Measurements from ENCODE around the gene CDH5.

The CDH5 gene

GRCh38 chr16:66400503-66401380 lies 34.3 kb downstream of the CDH5 start:
- no peak overlapping the region for H3K4me3 ChIP-seq (ENCODE audit: low read length)

DNA sequence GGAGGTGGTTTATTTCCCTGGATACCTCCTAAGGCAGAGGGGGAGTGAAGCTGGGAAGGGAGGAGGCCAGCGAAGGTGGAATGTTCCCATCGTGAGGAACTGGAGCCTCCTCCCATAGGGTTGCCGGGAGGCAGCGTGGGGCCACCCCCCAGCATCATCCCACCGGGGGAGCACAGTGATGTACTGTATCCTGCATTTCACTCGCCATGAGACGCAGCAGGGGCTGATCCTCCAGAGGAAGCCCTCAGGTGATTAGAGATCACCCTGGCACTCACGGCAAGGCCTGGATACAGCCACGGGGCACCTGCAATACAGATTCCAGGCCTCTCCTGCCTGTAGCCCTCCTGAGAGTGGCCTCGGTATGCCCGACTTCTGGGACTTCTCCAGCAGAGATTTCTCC lies 35.1 kb downstream of the CDH5 start:
- H3K4me3 ChIP-seq (ENCODE audit: low read length), result no peak overlapping the region
- no peak for TF ChIP-seq ZNF274 (IDR thresholded peaks at IDR 0.05; ENCODE audit: low read depth, low read length)

More at GRCh38 chr16:66400503-66401380, 34.3 kb downstream of the CDH5 start:
- no peak for TF ChIP-seq ZNF274 (IDR thresholded peaks at IDR 0.05; ENCODE audit: low read depth, low read length)

- no peak for TF ChIP-seq ZNF274 (IDR thresholded peaks at IDR 0.05; ENCODE audit: low read depth, low read length)
- H3K4me3 ChIP-seq (ENCODE audit: low read length), result no peak overlapping the region
Measured at GRCh38 chr16:66402166-66402565, 35.7 kb downstream of the CDH5 start.

GRCh38 chr16:66402591-66403230 lies 36.2 kb downstream of the CDH5 start:
- TF ChIP-seq ZNF274 (IDR thresholded peaks at IDR 0.05; ENCODE audit: low read depth, low read length), result no peak

DNA sequence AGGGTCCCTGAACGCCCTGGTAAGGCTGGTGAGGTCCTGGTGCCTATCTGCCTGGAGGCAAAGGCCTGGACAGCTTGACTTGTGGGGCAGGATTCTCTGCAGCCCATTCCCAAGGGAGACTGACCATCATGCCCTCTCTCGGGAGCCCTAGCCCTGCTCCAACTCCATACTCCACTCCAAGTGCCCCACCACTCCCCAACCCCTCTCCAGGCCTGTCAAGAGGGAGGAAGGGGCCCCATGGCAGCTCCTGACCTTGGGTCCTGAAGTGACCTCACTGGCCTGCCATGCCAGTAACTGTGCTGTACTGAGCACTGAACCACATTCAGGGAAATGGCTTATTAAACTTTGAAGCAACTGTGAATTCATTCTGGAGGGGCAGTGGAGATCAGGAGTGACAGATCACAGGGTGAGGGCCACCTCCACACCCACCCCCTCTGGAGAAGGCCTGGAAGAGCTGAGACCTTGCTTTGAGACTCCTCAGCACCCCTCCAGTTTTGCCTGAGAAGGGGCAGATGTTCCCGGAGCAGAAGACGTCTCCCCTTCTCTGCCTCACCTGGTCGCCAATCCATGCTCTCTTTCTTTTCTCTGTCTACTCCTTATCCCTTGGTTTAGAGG lies 37.1 kb downstream of the CDH5 start:
- H3K4me3 ChIP-seq (ENCODE audit: low read length), result no peak overlapping the region
- TF ChIP-seq ZNF274 (IDR thresholded peaks at IDR 0.05; ENCODE audit: low read depth, low read length), result no peak

More at GRCh38 chr16:66402591-66403230, 36.2 kb downstream of the CDH5 start:
- H3K4me3 ChIP-seq (ENCODE audit: low read length), result no peak overlapping the region

DNA sequence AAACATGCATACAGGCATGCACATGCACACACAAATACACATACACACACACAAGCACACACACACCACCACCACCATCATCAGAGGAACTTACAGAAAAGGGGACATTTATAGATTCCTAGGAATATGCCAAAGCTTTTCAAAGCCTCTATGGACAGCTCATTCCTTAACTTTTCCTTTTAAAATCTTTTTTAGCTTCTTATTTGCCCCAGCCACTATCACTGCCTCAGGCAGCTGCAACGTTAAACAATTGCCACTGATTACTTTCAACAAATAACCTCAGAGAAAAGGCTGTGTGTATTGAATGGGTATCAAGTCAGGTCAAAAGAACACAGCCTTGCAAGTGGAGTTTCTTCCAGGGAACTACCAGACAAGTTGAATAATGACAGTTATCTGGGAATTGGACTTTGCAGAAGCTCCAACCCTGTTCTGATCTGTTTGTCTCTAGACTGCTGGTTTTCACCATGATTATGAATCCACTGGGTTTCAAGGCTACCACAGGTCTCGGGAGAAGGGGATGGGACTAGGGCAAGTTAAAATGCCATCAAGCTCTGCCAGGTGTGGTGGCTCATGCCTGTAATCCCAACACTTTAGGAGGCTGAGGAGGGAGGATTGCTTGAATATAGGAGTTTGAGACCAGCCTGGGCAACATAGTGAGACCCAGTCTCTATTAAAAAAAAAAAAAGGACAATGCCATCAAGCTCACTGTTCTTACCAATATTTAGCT lies 38.7 kb downstream of the CDH5 start:
- no peak overlapping the region for H3K4me3 ChIP-seq (ENCODE audit: low read length)
- no peak for TF ChIP-seq ZNF274 (IDR thresholded peaks at IDR 0.05; ENCODE audit: low read depth, low read length)

- H3K4me3 ChIP-seq (ENCODE audit: low read length), result peak overlapping the region; percentile 1; the same call in 1 of the 2 replicates
- no peak for TF ChIP-seq ZNF274 (IDR thresholded peaks at IDR 0.05; ENCODE audit: low read depth, low read length)
Measured at GRCh38 chr16:66406534-66407221, 40.2 kb downstream of the CDH5 start.

GRCh38 chr16:66408163-66409048 lies 41.9 kb downstream of the CDH5 start:
- no peak for TF ChIP-seq ZNF274 (IDR thresholded peaks at IDR 0.05; ENCODE audit: low read depth, low read length)
- H3K4me3 ChIP-seq (ENCODE audit: low read length), result no peak overlapping the region

GRCh38 chr16:66409156-66409555 lies 42.7 kb downstream of the CDH5 start:
- TF ChIP-seq ZNF274 (IDR thresholded peaks at IDR 0.05; ENCODE audit: low read depth, low read length), result no peak
- no peak overlapping the region for H3K4me3 ChIP-seq (ENCODE audit: low read length)

DNA sequence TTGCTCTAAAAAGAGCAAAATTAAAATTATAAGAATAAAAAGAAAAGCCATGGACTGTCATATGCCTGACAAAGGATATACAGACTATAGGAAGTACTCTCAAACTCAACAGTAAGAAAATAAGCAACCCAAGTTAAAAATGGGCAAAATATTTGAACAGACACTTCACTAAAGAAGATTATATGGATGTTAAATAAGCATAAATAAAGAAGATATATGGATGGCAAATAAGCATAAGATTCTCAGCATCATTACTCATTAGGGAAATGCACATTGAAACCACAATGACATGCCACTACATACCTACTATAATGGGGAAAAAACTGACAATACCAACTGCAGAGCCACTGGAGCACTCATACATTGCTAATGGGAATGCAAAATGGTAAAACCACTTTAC lies 45.7 kb downstream of the CDH5 start:
- H3K4me3 ChIP-seq (ENCODE audit: low read length), result no peak overlapping the region
- TF ChIP-seq ZNF274 (IDR thresholded peaks at IDR 0.05; ENCODE audit: low read depth, low read length), result no peak

GRCh38 chr16:66414891-66415290 lies 48.4 kb downstream of the CDH5 start:
- H3K4me3 ChIP-seq (ENCODE audit: low read length), result no peak overlapping the region
- no peak for TF ChIP-seq ZNF274 (IDR thresholded peaks at IDR 0.05; ENCODE audit: low read depth, low read length)

DNA sequence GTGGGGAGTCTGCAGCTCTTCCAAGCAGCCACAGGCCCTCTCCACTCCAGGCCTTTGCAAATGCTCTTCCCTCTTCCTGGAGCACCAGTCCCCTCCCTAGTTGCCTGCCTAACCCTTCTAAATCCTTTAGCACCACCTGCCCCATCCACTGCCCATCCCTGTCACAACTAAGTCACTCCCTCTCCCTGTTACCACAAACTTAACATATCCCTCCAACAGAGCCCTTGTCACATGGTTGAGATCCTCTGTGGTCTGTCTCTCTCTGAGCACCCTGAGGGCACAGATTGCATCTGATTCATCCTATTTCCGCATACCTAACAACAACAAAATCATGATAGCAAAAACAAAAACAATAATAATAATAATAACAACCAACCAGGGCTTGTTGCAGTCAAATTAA lies 49.6 kb downstream of the CDH5 start:
- no peak for TF ChIP-seq ZNF274 (IDR thresholded peaks at IDR 0.05; ENCODE audit: low read depth, low read length)
- H3K4me3 ChIP-seq (ENCODE audit: low read length), result no peak overlapping the region

Data from GM08714 (cell line).